Calu3 (cell line): ENCODE data around the gene ARHGAP32. TPM values are rescaled to one million over a fixed set of nuclear protein-coding genes. Genes with fewer than 3 reads are reported as not detected.

Source experiments
- BruUV-seq: library from RNA; stranded (reverse); fragments of 400-500 nt; replicated peaks from 2 replicates; lab custom pipeline; 2021; lab: Mats Ljungman, UMichigan
- CTCF ChIA-PET: fragments of 300-600 bp; sonication (Branson Sonifier 250); formaldehyde crosslinking; loops from one replicate; lab custom pipeline; 2022; ENCODE audit warnings: antibody characterized with exemption; lab: Charles Lee
- DNase-seq: peaks from one replicate; pipeline ENCODE4 v3.0.0; 2022
- H3K27ac Mint-ChIP-seq: one replicate; pipeline ENCODE4 v1.8.0; 2022; ENCODE audit warnings: mixed read lengths; ENCODE audit not compliant: unreplicated experiment
- H3K27me3 Mint-ChIP-seq: one replicate; pipeline ENCODE4 v1.8.0; 2022; ENCODE audit warnings: mixed read lengths; ENCODE audit not compliant: unreplicated experiment
- H3K36me3 Mint-ChIP-seq: one replicate; pipeline ENCODE4 v1.8.0; 2022; ENCODE audit warnings: mild to moderate bottlenecking, moderate library complexity, mixed read lengths; ENCODE audit not compliant: insufficient read depth, unreplicated experiment
- H3K4me1 Mint-ChIP-seq: one replicate; pipeline ENCODE4 v1.8.0; 2022; ENCODE audit warnings: mild to moderate bottlenecking, low read depth, mixed read lengths; ENCODE audit not compliant: unreplicated experiment
- H3K4me3 Mint-ChIP-seq: one replicate; pipeline ENCODE4 v1.8.0; 2022; ENCODE audit warnings: mild to moderate bottlenecking, low read depth, moderate library complexity, mixed read lengths; ENCODE audit not compliant: unreplicated experiment
- H3K9me3 Mint-ChIP-seq: one replicate; pipeline ENCODE4 v1.8.0; 2022; ENCODE audit warnings: low read depth, mixed read lengths; ENCODE audit not compliant: unreplicated experiment
- CTCF ChIP-seq: fragments of 200-600 bp; IDR thresholded peaks from one replicate; pipeline ENCODE4 v1.8.0; 2022; ENCODE audit warnings: antibody characterized with exemption; ENCODE audit not compliant: unreplicated experiment
- intact Hi-C: fragments of 100-400 bp; cut with micrococcal nuclease; formaldehyde crosslinking; loops from one replicate; pipeline ENCODE4 v1.10.0; 2022; ENCODE audit not compliant: unreplicated experiment
- total RNA-seq: library from RNA; stranded (reverse); gene quantifications from 2 replicates; pipeline ENCODE4 v1.2.3, GENCODE V29; 2022

The ARHGAP32 gene
- total RNA-seq, 1 experiment from 2014 or later, result 40.1 TPM

- H3K27me3 Mint-ChIP-seq, result no peaks in the 10 kb centered on the region
- no peak for TF ChIP-seq CTCF
- H3K9me3 Mint-ChIP-seq, result no peaks in the 10 kb centered on the region
- peaks cover 12% of the 10 kb centered on the region for H3K4me1 Mint-ChIP-seq
- intact Hi-C loops, result no loop called here
- no peaks in the 10 kb centered on the region for H3K36me3 Mint-ChIP-seq
- DNase-seq, result no peak
- H3K4me3 Mint-ChIP-seq, result no peak overlapping the region
- no TSS peak for BruUV-seq
- CTCF ChIA-PET, result no interaction called here
- no peak overlapping the region for H3K27ac Mint-ChIP-seq
Measured at GRCh38 chr11:129236850-129237249, 44.7 kb upstream of the ARHGAP32 start.

GRCh38 chr11:129234978-129235377 lies 42.9 kb upstream of the ARHGAP32 start:
- peaks cover 12% of the 10 kb centered on the region for H3K4me1 Mint-ChIP-seq
- no TSS peak for BruUV-seq
- CTCF ChIA-PET, result no interaction called here
- no peak for DNase-seq
- H3K36me3 Mint-ChIP-seq, result no peaks in the 10 kb centered on the region
- H3K27ac Mint-ChIP-seq, result no peak overlapping the region
- H3K9me3 Mint-ChIP-seq, result no peaks in the 10 kb centered on the region
- intact Hi-C loops, result loop anchor here (5.0 kb wide), 1 partner anchor 42 kb away; no protein-coding TSS in a partner anchor
- H3K4me3 Mint-ChIP-seq, result no peak overlapping the region
- TF ChIP-seq CTCF, result no peak
- H3K27me3 Mint-ChIP-seq, result no peaks in the 10 kb centered on the region

DNA sequence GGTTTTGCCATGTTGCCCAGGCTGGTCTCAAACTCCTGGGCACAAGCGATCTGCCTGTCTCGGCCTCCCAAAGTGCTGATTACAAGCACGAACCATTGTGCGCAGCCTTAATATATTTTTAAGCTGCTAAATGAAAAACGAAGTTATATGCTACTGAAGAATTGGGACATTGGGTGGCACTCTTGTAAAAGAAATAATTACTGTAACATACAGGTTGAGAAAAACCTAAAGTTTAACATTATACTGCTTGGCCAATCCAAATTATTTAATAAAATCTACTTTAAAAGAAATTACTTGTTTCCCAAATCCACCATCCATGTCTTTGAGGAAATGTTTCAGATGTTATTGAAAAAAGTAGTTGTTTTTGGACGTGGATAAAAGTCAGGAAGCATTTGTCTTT lies 37.9 kb upstream of the ARHGAP32 start:
- CTCF ChIA-PET, result interaction anchor here (1.1 kb wide), 1 partner anchor 102 kb away, joined by 11 read pairs; no protein-coding TSS in a partner anchor
- no peak for TF ChIP-seq CTCF
- Mint-ChIP-seq H3K36me3 (no peaks in the 10 kb centered on the region), H3K4me1 (peaks cover 15% of the 10 kb centered on the region), H3K4me3 (no peak overlapping the region), H3K27ac (no peak overlapping the region), H3K9me3 (peaks cover 4% of the 10 kb centered on the region), H3K27me3 (no peaks in the 10 kb centered on the region)
- intact Hi-C loops, result loop anchor here (5.0 kb wide), 1 partner anchor 47 kb away; no protein-coding TSS in a partner anchor
- no TSS peak for BruUV-seq
- DNase-seq, result no peak

- BruUV-seq, result no TSS peak
- Mint-ChIP-seq H3K27me3 (no peaks in the 10 kb centered on the region), H3K4me3 (no peak overlapping the region), H3K36me3 (no peaks in the 10 kb centered on the region), H3K9me3 (peaks cover 4% of the 10 kb centered on the region), H3K4me1 (peaks cover 25% of the 10 kb centered on the region), H3K27ac (no peak overlapping the region)
- TF ChIP-seq CTCF, result no peak
- CTCF ChIA-PET, result no interaction called here
- intact Hi-C loops, result no loop called here
- DNase-seq, result no peak
Measured at GRCh38 chr11:129226207-129226798, 34.2 kb upstream of the ARHGAP32 start.
